ENCODE measurements around the gene VOPP1.

The VOPP1 gene

GRCh38 chr7:55468495-55468894 lies 103.8 kb downstream of the VOPP1 start:
- no peak for DNase-seq (ENCODE audit: low read depth)

GRCh38 chr7:55467047-55467593 lies 105.2 kb downstream of the VOPP1 start:
- no peak for DNase-seq (ENCODE audit: low read depth)

GRCh38 chr7:55465691-55466090 lies 106.6 kb downstream of the VOPP1 start:
- DNase-seq (ENCODE audit: low read depth) = no peak

- no peak for DNase-seq (ENCODE audit: low read depth)
Measured at GRCh38 chr7:55464422-55464821, 107.9 kb downstream of the VOPP1 start.

DNA sequence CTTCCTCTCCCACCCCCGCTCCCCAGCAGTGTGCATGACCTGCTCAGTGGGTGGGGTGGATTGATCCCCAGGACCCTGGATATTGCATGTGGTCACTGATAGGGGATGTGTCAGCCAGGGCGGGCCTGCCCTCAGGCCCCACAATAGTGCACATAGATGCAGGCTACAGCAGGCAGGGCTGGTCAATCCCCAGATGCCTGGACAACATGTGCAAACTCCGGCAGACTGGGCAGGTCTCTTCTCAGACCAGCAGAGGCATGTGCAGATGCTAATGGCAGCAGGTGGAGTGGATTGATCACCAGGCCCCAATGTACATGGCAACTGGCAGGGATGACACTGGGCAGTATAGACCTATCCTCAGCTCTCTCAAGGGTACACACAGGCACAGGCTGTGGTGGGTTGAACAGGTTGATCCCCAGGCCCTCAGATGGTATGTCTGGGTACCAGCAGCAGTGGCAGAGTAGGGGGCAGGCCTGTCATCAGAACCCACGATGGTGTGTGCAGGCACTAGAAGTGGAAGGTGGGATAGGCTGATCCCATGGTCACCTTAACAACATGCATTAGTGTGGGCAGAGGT lies 108.5 kb downstream of the VOPP1 start:
- no peak for DNase-seq (ENCODE audit: low read depth)

DNA sequence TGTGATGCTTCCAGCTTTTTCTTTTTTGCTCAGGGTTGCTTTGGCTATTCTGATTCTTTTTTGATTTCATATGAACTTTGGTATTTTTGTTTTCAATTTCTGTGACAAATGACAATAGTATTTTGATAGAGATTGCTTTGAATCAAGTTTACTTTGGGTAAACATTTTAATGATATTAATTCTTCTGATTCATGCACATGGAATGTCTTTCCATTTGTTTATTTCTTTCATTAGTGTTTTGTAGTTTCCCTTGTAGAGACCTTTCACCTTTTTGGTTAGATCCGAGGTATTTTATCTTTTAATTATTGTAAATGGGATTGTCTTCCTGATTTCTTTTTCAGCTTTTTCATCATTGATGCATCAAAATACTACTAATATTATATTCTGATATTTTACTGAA lies 114.0 kb downstream of the VOPP1 start:
- DNase-seq (ENCODE audit: low read depth) = no peak

- DNase-seq (ENCODE audit: low read depth) = no peak
Measured at GRCh38 chr7:55457801-55458200, 114.5 kb downstream of the VOPP1 start.

GRCh38 chr7:55452971-55453370 lies 119.3 kb downstream of the VOPP1 start:
- no peak for DNase-seq (ENCODE audit: low read depth)

DNA sequence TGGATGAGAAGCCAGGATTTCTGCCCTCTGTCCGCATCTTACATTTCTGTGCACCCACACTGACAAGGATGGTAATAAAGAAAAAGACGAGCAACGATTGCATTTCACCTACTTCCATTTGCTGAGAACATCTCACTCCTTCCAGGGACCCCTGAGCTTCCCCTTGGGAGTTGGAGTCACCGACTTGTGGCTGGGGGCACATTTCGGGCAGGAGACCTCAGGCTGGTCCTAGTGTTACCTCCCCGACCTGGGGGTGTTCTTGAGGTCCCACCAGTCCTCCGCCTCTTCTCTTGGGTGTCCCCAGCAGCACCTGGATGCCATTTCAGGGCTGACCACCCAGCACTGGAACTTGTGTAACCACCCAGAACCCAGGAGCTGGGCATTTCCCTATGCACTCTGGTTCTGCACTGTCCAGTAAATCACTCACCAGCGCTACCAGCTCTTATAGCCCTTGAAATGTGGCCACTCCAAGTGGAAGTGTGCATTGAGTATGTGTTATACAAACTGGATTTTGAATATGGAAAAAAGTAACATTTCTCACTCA lies 122.2 kb downstream of the VOPP1 start:
- DNase-seq (ENCODE audit: low read depth) = no peak

DNA sequence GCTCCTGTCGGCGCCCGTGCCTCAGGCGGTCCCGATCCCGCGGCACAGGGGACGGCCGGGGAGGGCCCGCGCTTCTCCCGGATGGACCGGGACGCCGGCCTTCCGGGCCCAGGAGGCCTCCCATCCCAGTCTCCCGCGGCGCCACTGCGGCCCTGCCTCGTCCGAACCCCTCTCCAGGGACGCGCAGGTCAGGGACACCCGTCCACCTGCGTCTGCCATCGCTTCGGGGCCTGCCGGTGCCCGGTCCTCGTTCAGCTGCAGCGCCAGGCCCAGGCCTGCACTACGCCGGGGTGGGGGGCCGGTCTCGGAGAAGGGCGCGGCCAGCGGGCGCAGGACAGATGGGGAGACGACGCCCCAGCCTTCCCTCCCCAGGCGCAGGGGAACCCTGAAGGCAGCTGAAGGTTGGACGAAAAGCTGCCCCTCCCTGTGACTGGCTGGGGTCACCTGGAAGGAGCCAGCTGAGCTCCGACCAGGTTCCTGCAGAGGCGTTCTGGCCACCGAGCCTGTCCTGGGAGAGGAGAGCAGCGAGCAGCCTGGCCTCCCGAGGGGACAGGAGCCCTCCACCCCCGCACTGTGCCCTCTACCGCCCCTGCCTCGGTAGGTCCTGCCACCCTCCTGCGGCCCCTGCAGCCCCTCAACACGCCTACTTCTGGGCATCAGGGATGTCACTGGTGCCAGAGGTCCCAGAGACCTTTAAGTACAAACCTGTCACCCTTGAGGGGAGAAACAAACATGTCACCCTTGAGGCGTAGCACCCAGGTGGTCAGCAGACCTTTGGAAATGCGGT lies 122.9 kb downstream of the VOPP1 start:
- no peak for DNase-seq (ENCODE audit: low read depth)

- DNase-seq (ENCODE audit: low read depth) = no peak
Measured at GRCh38 chr7:55448526-55448925, 123.8 kb downstream of the VOPP1 start.

DNA sequence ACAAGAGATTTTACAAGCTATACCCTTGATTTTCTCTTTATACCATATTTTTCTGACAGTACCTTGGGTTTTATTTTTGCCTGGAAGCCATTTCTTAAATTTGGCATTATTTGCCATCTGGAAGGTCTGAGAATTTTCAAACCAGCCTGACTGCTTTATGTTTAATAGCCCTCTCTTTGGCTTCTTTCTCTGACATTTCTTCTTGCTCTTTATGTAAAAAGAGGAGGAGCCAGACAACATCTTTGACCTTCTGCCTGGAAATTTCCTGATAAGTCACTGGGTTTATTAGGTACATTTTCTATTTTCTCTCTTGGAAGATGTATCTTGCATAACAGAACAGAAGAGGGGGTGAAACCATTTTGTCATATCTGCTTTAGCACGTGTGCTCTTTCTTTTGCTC lies 127.5 kb downstream of the VOPP1 start:
- no peak for DNase-seq (ENCODE audit: low read depth)

- peak; percentile 41 for DNase-seq (ENCODE audit: low read depth)
Measured at GRCh38 chr7:55441774-55442522, 130.4 kb downstream of the VOPP1 start.

- no peak for DNase-seq (ENCODE audit: low read depth)
Measured at GRCh38 chr7:55441002-55441401, 131.3 kb downstream of the VOPP1 start.

- DNase-seq (ENCODE audit: low read depth) = no peak
Measured at GRCh38 chr7:55440040-55440690, 132.1 kb downstream of the VOPP1 start.

DNA sequence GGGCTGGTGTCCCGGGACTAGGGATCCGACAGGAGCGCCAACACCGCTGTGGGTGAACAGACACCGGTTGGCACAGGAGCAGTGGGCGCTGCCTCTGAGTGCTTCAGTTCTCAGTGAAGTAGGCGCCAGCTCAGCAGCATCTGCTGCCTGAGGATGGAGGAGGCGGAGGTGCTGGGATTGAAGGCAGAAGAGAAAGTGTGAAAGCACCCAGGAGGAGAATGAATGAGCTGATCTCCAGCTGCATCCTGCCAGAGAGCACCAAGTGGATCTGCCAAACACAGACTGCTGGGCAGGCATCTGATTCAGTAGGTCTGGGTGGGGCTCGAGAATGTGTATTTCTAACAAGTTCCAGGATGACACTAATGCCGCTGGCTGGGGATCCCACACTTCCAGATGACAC lies 132.7 kb downstream of the VOPP1 start:
- no peak for DNase-seq (ENCODE audit: low read depth)

- DNase-seq (ENCODE audit: low read depth) = no peak
Measured at GRCh38 chr7:55438757-55439525, 133.4 kb downstream of the VOPP1 start.

DNA sequence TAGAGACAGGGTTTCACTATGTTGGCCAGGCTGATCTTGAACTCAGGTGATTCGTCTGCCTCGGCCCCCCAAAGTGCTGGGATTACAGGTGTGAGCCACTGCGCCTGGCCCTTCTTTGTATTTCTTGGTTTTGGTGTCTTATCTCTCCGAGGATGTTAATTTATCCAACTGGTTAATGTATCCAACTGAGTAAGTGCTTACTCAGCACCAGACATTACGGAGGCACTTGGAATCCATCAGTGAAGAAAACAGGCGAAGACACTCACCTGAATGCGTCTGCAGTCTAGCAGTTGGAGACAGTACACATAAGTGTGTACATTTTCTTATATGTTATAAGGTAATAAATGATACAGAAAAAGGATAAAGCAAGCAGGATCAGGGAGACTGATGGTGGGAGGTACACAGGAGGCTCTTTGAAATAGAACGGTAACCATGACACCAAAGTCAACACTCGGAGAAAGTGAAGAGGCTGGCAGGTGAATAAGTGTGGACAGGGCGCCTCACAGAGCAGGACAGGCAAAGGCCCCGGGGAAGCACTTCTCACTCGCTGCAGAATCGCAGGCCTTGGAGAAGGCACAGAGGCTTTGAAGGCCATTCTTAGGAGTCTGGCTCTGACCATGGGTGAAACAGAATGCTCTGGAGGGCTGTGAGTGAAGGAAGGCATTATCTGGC lies 134.1 kb downstream of the VOPP1 start:
- no peak for DNase-seq (ENCODE audit: low read depth)

GRCh38 chr7:55437375-55437774 lies 134.9 kb downstream of the VOPP1 start:
- no peak for DNase-seq (ENCODE audit: low read depth)

DNA sequence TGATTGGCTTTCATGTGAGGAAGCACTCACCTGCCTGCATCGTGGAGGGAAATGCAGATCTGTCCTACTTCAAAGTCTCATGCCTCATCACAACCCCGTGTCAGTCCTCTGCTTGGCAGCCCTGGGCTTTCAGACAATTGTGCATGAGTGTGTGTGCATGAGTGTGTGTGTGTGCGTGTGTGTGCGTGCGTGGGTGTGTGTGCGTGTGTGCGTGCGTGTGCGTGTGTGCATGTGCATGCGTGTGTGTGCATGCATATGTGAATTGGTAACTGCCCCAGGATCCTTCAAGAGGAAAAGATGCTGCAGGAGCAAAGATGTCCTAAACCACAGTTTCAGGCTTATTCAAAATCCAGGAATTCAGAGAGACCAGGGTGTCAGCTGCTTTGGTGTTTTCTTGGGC lies 135.8 kb downstream of the VOPP1 start:
- DNase-seq (ENCODE audit: low read depth) = no peak

DNA sequence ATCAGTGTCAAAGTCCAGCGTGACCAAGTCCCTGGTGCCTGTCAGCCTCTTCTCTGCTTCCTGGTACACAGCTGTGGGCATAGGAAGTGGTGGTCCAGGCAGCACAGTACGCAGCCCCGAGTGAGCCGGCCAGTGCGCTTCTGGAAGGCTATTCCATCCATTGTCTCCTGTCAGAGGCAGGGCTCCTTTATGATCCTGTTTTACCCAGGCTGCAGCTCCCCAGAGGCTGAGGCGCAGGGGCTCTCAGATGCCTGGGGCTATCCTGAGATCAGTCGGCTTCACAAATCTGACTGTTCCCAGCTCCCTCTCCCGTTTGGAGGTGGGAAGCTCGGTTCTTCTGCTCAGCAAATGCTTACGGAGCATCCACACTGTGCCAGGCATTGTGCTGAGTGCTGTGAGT lies 136.8 kb downstream of the VOPP1 start:
- no peak for DNase-seq (ENCODE audit: low read depth)
